HepG2 (cell line): Measurements from ENCODE around the gene CISD3. TPM values are rescaled to one million over a fixed set of nuclear protein-coding genes. Genes with fewer than 3 reads are reported as not detected.

ENCODE experiments used
- CHD4 ChIP-seq: fragments of 200-600 bp; sonication (generic); IDR thresholded peaks from 2 replicates; pipeline ENCODE4 v1.7.0; 2017; ENCODE audit warnings: mild to moderate bottlenecking, low read length, borderline replicate concordance
- HNF4A ChIP-seq: sonication (generic); formaldehyde crosslinking; IDR thresholded peaks from 2 replicates; pipeline ENCODE4 v1.4.0; 2020; ENCODE audit warnings: missing genetic modification reagents
- HNF4G ChIP-seq, 2 experiments: sonication (generic) in 1 of 2; formaldehyde crosslinking in 1 of 2; IDR thresholded peaks; 2 replicates each; pipeline versions ENCODE4 v1.4.0 to v1.6.1; 2011 to 2020; ENCODE audit warnings: borderline replicate concordance in 2 of 2, low read depth in 2 of 2, mild to moderate bottlenecking in 2 of 2, low read length in 1 of 2, missing genetic modification reagents in 1 of 2, moderate library complexity in 1 of 2
- JDP2 ChIP-seq: sonication (generic); formaldehyde crosslinking; IDR thresholded peaks from 2 replicates; pipeline ENCODE4 v1.8.1; 2022; ENCODE audit warnings: missing genetic modification reagents, borderline replicate concordance
- MAZ ChIP-seq, 2 experiments: sonication (generic) in 1 of 2; formaldehyde crosslinking in 1 of 2; IDR thresholded peaks; 2 replicates each; pipeline versions ENCODE4 v1.5.0 to v1.6.1; 2012 to 2020; ENCODE audit warnings: low read depth in 2 of 2, mild to moderate bottlenecking in 2 of 2, borderline replicate concordance in 1 of 2, improper control_type of control experiment in 1 of 2, low read length in 1 of 2, missing genetic modification reagents in 1 of 2, moderate library complexity in 1 of 2
- NCOR1 ChIP-seq: fragments of 200-600 bp; sonication (generic); IDR thresholded peaks from 2 replicates; pipeline ENCODE4 v1.7.0; 2017; ENCODE audit warnings: antibody characterized with exemption, low read length, borderline replicate concordance
- NFIB ChIP-seq: sonication (generic); formaldehyde crosslinking; IDR thresholded peaks from 2 replicates; pipeline ENCODE4 v1.9.0; 2021; ENCODE audit warnings: missing genetic modification reagents, mild to moderate bottlenecking, borderline replicate concordance
- PHF8 ChIP-seq: sonication (generic); formaldehyde crosslinking; IDR thresholded peaks from 2 replicates; pipeline ENCODE4 v1.5.0; 2020; ENCODE audit warnings: missing genetic modification reagents
- RAD21 ChIP-seq: fragments of 450-650 bp; formaldehyde crosslinking; IDR thresholded peaks from 2 replicates; pipeline ENCODE4 v1.5.0; 2020; ENCODE audit warnings: mild to moderate bottlenecking
- SMC3 ChIP-seq: IDR thresholded peaks from 2 replicates; pipeline ENCODE4 v1.6.1; 2011; ENCODE audit warnings: low read length, improper control_type of control experiment
- STAG1 ChIP-seq: sonication (generic); formaldehyde crosslinking; IDR thresholded peaks from 2 replicates; pipeline ENCODE4 v1.4.0; 2020; ENCODE audit warnings: missing genetic modification reagents
- TBX3 ChIP-seq: fragments of 450-650 bp; IDR thresholded peaks from 2 replicates; pipeline ENCODE4 v1.6.1; 2017; ENCODE audit warnings: antibody characterized with exemption, mild to moderate bottlenecking, inconsistent platforms, borderline replicate concordance
- TEAD3 ChIP-seq: optimal IDR thresholded peaks from 2 replicates; pipeline ENCODE3; 2016; ENCODE audit warnings: borderline replicate concordance
- polyA plus RNA-seq, 8 experiments: library from polyadenylated mRNA; depleted of rRNA in 3 of 8; stranded (reverse) in 7 of 8; unstranded in 1 of 8; fragments of >200 nt; fragmentation: Illumina TruSeq in 4 of 8; extraction: Trizol in 4 of 8; gene quantifications; 2 replicates each; pipeline versions ENCODE4 v1.2.1 to v1.2.3, GENCODE V29; 2011 to 2016; ENCODE audit warnings: low read depth in 4 of 8, missing spikeins in 1 of 8, mixed read lengths in 1 of 8; ENCODE audit not compliant: insufficient read depth in 1 of 8
- total RNA-seq, 5 experiments: library from RNA; depleted of rRNA; stranded (reverse); fragments of >200 nt; fragmentation: Illumina TruSeq; extraction: Trizol; gene quantifications; 2 replicates each; pipeline ENCODE4 v1.2.3, GENCODE V29; 2016; ENCODE audit warnings: low read depth in 1 of 5
- TF ChIP-seq, protein P1 (sequence below): sonication (generic); formaldehyde crosslinking; conservative IDR thresholded peaks from 2 replicates; pipeline ENCODE4 v1.8.0; 2022; ENCODE audit warnings: mild to moderate bottlenecking, moderate library complexity, missing genetic modification reagents
- TF ChIP-seq, protein P2 (sequence below): IDR thresholded peaks from 2 replicates; pipeline ENCODE4 v1.6.1; 2012; ENCODE audit warnings: low read length, improper control_type of control experiment
- TF ChIP-seq, protein P3 (sequence below): sonication (generic); formaldehyde crosslinking; IDR thresholded peaks from 2 replicates; pipeline ENCODE4 v1.5.0; 2020; ENCODE audit warnings: missing genetic modification reagents, mild to moderate bottlenecking, borderline replicate concordance
- TF ChIP-seq, protein P4 (sequence below), 2 experiments: sonication (generic) in 1 of 2; formaldehyde crosslinking in 1 of 2; IDR thresholded peaks; 2 replicates each; pipeline versions ENCODE4 v1.4.0 to v1.6.1; 2018 to 2020; ENCODE audit warnings: missing genetic modification reagents in 2 of 2, borderline replicate concordance in 1 of 2, low read depth in 1 of 2, mild to moderate bottlenecking in 1 of 2, missing biosample characterization in 1 of 2
- TF ChIP-seq, protein P5 (sequence below): sonication (generic); formaldehyde crosslinking; IDR thresholded peaks from 2 replicates; pipeline ENCODE4 v1.5.0; 2020; ENCODE audit warnings: missing genetic modification reagents

The CISD3 gene
- total and polyA plus RNA-seq, 2 of the 13 experiments (the other 11 are each of a cell fraction or from before 2014, with no cell fraction given) = 30.0 to 34.1 TPM

DNA sequence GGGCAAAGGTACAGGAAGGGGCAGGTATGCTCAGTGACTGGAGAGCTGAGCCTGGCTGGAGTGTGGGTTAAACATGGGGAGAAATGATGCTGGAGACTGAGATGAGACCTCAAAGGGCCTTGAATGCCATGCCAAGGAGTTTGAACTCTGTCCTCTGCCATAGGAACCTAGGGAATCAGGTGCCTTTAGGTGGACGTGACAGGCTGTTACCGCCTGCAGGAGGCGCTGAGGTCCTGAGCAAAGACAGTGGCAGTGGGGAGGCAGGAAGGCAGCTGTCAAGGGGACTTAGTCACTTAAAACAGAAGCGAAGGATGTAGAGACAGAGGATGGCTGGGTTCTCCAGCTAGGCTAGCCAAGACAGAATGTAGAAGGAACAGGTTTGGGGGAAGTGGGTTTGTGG lies 31.5 kb downstream of the CISD3 start (continued):
- TF ChIP-seq JDP2 (no peak), CHD4 (0 out of 2 replicates have a peak, but pooled peaks have one; percentile 34), STAG1 (CRISPR knock-in tag) (peak; percentile 67), HNF4A (CRISPR knock-in tag) (peak; percentile 62; the same call in 1 of the 2 replicates), NFIB (no peak), RAD21 (CRISPR knock-in tag) (peak; percentile 67; the same call in 1 of the 2 replicates), NCOR1 (0 out of 2 replicates have a peak, but pooled peaks have one; percentile 35), TEAD3 (CRISPR knock-in tag) (peak; percentile 14), TBX3 (no peak), PHF8 (CRISPR knock-in tag) (0 out of 2 replicates have a peak, but pooled peaks have one; percentile 2), MAZ (IDR thresholded peaks at IDR 0.05; ENCODE audit: borderline replicate concordance, low read depth, low read length) (no peak), MAZ (CRISPR knock-in tag; IDR thresholded peaks at IDR 0.05; ENCODE audit: low read depth) (no peak), SMC3 (peak; percentile 23; the same call in 1 of the 2 replicates), HNF4G (IDR thresholded peaks at IDR 0.05; ENCODE audit: borderline replicate concordance, low read depth, low read length) (peak; percentile 60; the same call in 1 of the 2 replicates), HNF4G (CRISPR knock-in tag; IDR thresholded peaks at IDR 0.05; ENCODE audit: borderline replicate concordance, low read depth) (no peak)
- TF ChIP-seq, protein P1, sequence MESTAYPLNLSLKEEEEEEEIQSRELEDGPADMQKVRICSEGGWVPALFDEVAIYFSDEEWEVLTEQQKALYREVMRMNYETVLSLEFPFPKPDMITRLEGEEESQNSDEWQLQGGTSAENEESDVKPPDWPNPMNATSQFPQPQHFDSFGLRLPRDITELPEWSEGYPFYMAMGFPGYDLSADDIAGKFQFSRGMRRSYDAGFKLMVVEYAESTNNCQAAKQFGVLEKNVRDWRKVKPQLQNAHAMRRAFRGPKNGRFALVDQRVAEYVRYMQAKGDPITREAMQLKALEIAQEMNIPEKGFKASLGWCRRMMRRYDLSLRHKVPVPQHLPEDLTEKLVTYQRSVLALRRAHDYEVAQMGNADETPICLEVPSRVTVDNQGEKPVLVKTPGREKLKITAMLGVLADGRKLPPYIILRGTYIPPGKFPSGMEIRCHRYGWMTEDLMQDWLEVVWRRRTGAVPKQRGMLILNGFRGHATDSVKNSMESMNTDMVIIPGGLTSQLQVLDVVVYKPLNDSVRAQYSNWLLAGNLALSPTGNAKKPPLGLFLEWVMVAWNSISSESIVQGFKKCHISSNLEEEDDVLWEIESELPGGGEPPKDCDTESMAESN (CRISPR knock-in tag) = no peak
- TF ChIP-seq, protein P2, sequence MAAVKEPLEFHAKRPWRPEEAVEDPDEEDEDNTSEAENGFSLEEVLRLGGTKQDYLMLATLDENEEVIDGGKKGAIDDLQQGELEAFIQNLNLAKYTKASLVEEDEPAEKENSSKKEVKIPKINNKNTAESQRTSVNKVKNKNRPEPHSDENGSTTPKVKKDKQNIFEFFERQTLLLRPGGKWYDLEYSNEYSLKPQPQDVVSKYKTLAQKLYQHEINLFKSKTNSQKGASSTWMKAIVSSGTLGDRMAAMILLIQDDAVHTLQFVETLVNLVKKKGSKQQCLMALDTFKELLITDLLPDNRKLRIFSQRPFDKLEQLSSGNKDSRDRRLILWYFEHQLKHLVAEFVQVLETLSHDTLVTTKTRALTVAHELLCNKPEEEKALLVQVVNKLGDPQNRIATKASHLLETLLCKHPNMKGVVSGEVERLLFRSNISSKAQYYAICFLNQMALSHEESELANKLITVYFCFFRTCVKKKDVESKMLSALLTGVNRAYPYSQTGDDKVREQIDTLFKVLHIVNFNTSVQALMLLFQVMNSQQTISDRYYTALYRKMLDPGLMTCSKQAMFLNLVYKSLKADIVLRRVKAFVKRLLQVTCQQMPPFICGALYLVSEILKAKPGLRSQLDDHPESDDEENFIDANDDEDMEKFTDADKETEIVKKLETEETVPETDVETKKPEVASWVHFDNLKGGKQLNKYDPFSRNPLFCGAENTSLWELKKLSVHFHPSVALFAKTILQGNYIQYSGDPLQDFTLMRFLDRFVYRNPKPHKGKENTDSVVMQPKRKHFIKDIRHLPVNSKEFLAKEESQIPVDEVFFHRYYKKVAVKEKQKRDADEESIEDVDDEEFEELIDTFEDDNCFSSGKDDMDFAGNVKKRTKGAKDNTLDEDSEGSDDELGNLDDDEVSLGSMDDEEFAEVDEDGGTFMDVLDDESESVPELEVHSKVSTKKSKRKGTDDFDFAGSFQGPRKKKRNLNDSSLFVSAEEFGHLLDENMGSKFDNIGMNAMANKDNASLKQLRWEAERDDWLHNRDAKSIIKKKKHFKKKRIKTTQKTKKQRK = no peak
- TF ChIP-seq, protein P3, sequence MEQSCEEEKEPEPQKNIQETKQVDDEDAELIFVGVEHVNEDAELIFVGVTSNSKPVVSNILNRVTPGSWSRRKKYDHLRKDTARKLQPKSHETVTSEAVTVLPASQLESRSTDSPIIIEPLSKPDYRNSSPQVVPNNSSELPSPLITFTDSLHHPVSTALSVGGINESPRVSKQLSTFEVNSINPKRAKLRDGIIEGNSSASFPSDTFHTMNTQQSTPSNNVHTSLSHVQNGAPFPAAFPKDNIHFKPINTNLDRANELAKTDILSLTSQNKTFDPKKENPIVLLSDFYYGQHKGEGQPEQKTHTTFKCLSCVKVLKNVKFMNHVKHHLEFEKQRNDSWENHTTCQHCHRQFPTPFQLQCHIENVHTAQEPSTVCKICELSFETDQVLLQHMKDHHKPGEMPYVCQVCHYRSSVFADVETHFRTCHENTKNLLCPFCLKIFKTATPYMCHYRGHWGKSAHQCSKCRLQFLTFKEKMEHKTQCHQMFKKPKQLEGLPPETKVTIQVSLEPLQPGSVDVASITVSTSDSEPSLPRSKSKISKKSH (CRISPR knock-in tag) = 0 out of 2 replicates have a peak, but pooled peaks have one; percentile 38
- TF ChIP-seq, protein P4, sequence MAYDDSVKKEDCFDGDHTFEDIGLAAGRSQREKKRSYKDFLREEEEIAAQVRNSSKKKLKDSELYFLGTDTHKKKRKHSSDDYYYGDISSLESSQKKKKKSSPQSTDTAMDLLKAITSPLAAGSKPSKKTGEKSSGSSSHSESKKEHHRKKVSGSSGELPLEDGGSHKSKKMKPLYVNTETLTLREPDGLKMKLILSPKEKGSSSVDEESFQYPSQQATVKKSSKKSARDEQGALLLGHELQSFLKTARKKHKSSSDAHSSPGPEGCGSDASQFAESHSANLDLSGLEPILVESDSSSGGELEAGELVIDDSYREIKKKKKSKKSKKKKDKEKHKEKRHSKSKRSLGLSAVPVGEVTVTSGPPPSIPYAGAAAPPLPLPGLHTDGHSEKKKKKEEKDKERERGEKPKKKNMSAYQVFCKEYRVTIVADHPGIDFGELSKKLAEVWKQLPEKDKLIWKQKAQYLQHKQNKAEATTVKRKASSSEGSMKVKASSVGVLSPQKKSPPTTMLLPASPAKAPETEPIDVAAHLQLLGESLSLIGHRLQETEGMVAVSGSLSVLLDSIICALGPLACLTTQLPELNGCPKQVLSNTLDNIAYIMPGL (CRISPR knock-in tag; IDR thresholded peaks at IDR 0.05; ENCODE audit: borderline replicate concordance in 1 of 2, low read depth in 1 of 2) = 0 out of 4 replicates have a peak, but pooled peaks of 1 of the 2 experiments have one; percentile 31
- TF ChIP-seq, protein P5, sequence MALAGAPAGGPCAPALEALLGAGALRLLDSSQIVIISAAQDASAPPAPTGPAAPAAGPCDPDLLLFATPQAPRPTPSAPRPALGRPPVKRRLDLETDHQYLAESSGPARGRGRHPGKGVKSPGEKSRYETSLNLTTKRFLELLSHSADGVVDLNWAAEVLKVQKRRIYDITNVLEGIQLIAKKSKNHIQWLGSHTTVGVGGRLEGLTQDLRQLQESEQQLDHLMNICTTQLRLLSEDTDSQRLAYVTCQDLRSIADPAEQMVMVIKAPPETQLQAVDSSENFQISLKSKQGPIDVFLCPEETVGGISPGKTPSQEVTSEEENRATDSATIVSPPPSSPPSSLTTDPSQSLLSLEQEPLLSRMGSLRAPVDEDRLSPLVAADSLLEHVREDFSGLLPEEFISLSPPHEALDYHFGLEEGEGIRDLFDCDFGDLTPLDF (CRISPR knock-in tag) = no peak
